NCI-H526 treated with DMSO at 0.1 percent for 48 hours (cell line): Measurements from ENCODE around the gene STXBP1.

Source experiments
- DNase-seq: peaks from one replicate; lab custom pipeline; 2025; lab: John Stamatoyannopoulos, UW

The STXBP1 gene

DNA sequence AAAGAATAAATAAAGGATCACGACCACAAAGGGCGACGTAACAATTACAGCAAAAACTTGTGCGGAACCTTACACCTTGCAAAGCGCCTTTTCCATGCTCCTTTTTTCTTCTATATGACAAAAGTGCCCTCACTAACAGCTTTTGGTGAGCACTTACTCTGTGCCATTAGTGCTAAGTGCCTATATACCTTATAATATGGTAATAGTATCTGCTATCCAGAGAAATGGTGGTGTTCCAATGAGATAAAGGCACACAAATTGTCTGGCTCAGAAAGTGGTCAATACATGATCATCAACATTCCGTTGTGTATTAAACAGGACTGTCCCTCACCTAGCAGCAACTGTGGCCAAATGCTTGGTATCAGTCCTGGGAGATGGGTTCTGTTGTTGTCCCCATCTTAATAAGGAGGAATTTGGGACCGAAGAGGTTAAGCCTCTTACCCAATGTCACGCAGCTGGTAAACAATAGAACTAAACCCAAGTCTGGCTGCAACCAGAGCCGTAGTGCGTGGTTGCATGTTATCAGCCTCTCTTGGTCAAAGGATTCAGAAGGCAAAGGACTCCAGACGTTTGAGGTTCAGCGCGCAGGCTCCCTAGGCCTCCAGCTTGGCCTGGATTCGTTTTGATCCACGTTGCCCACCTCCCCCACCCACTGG, 123.6 kb downstream of the STXBP1 start:
- DNase-seq = no peak

DNA sequence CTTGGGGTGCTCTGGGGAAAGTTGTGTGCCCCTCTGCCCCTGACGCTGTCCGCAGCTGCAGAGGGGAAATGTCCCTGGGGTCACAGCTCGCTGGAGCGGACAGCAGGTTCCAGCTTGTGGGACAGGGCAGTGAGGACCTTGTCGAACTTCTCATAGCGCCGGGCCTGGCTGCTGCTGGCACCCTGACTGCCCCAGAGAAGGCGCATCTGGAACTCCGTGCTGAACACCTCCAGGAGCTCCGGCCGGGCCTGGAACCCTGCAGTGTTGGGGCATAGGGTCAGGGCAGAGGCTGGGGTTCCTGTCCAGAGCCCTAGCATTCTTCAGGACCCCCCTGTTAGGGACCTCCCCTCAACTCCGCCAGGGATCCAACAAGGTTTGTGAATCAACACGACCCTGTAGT, 126.6 kb downstream of the STXBP1 start:
- DNase-seq = no peak

DNA sequence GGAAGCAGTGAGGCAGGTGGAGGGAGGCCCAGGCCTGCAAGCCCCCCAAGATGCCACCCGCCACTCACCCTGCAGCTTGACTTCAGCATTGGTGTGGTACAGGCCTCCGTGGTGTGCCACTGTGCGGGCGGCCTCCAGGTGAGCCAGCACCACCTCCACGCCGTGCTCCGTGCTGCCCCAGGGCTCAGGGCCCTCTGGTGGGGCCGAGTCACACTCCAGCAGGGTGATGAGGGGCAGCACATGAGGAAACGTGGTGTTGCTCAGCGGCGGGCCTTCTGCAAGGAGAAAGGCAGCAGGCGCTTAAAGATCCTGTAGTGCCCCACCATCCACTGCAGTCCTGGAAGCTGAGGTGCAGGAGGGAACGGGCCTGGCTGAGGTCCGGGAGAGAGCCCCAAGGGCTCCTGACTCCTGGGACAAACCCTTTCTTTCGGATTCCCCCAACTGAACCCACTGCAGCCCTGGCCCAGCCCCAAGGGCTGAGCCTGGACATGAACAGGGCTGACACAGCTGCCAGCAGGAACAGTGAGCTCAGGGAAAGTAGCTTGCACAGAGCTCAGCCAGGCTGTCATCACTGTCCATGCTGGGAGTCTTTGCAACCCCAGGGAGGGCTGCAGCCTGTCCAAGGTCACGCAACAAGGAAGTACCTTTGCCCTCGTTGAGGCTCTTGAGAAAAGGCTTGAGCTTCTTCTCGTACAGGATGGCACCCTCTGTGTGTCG, 127.7 kb downstream of the STXBP1 start:
- DNase-seq = no peak

DNA sequence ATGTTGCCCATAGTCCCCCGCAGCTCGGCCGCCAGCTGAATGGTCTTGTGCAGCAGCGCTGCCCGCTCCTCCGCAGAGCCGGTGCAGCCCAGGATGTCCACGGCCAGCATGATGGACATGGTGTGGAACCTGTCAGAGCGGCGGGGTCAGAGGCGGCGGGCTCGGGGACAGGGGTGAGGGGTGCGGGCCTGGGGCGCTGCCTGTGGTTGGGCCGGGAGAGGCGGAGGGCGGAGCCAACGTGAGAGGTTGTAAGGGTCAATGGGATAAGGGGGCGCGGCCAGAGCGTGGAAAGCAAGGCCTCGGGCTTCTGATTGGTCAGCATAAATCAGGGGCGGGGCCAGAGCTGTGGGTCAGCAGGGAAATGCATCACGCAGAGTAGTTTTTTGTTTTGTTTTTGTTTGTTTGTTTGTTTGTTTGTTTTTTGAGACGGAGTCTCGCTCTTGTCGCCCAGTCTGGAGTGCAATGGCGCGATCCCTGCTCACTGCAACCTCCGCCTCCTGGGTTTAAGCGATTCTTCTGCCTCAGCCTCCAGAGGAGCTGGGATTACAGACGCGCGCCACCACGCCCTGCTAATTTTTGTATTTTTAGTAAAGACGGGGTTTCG, 129.9 kb downstream of the STXBP1 start:
- DNase-seq = peak; percentile 13
